B cell (primary cell): Measurements from ENCODE around the gene OTOA.
"Not testable (repeated sequence)": the region's sequence is repeated elsewhere in the genome, so short reads cannot be mapped to it uniquely, and the experiment has no call there.

Source experiments
- EZH2 ChIP-seq: IDR thresholded peaks from 2 replicates; pipeline ENCODE4 v1.6.1; 2012; ENCODE audit warnings: borderline replicate concordance, low read depth, mild to moderate bottlenecking, moderate library complexity, low read length; ENCODE audit not compliant: insufficient read depth, poor library complexity, severe bottlenecking
- TF ChIP-seq, protein P1 (sequence below): fragments of 200-600 bp; IDR thresholded peaks from one replicate; pipeline ENCODE4 v1.8.0; 2022; ENCODE audit warnings: antibody characterized with exemption, mild to moderate bottlenecking

DNA sequence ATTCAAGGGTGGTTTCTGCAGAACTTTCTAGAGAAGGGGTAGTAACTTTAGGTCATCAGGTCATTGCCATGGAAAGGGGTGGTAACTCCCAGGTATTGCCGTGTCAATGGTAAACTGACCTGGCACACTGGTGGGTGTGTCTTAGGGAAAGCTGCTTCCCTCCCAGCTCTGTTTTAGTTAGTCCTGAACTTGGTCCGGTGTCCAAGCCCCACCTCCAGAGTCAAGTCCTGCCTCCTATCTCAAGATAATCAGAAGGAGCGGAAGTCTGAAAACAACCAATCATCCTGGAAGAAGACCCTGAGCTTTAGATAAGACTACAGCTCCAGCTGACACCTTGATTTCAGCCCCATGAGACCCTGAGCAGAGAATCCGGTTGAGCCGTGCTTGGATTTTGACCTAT is 105.0 kb downstream of the OTOA start:
- TF ChIP-seq, protein P1, sequence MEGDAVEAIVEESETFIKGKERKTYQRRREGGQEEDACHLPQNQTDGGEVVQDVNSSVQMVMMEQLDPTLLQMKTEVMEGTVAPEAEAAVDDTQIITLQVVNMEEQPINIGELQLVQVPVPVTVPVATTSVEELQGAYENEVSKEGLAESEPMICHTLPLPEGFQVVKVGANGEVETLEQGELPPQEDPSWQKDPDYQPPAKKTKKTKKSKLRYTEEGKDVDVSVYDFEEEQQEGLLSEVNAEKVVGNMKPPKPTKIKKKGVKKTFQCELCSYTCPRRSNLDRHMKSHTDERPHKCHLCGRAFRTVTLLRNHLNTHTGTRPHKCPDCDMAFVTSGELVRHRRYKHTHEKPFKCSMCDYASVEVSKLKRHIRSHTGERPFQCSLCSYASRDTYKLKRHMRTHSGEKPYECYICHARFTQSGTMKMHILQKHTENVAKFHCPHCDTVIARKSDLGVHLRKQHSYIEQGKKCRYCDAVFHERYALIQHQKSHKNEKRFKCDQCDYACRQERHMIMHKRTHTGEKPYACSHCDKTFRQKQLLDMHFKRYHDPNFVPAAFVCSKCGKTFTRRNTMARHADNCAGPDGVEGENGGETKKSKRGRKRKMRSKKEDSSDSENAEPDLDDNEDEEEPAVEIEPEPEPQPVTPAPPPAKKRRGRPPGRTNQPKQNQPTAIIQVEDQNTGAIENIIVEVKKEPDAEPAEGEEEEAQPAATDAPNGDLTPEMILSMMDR: not testable (repeated sequence)
- not testable (repeated sequence) for TF ChIP-seq EZH2
